HG03095 (cell line): ENCODE results near the gene CLK4.

Experiments
- ATAC-seq: cut with Tn5 transposase; IDR thresholded peaks from one replicate; pipeline ENCODE4 v1.9.1; 2021; ENCODE audit warnings: moderate library complexity; ENCODE audit not compliant: unreplicated experiment

CLK4 gene

GRCh38 chr5:178626484-178627258 is at the start of gene CLK4:
TSS of gene CLK4 (minus strand) at chr5:178627050. CDS start at chr5:178623416, 3,634 bp downstream.
- ATAC-seq = peak; percentile 76

- ATAC-seq = no peak
Measured at GRCh38 chr5:178675922-178676321, 49.1 kb upstream of the CLK4 start.

- ATAC-seq = no peak
Measured at GRCh38 chr5:178674334-178674733, 47.5 kb upstream of the CLK4 start.

GRCh38 chr5:178673801-178674295 is 47.0 kb upstream of the CLK4 start:
- no peak for ATAC-seq

GRCh38 chr5:178672630-178673029 is 45.8 kb upstream of the CLK4 start:
- ATAC-seq = no peak

- ATAC-seq = no peak
Measured at GRCh38 chr5:178671602-178672144, 44.8 kb upstream of the CLK4 start.

- no peak for ATAC-seq
Measured at GRCh38 chr5:178670351-178670885, 43.6 kb upstream of the CLK4 start.

GRCh38 chr5:178668579-178668978 is 41.7 kb upstream of the CLK4 start:
- no peak for ATAC-seq

GRCh38 chr5:178667688-178668087 is 40.8 kb upstream of the CLK4 start:
- ATAC-seq = no peak

- ATAC-seq = no peak
Measured at GRCh38 chr5:178667101-178667500, 40.3 kb upstream of the CLK4 start.

GRCh38 chr5:178664141-178664540 is 37.3 kb upstream of the CLK4 start:
- ATAC-seq = no peak

- no peak for ATAC-seq
Measured at GRCh38 chr5:178662541-178662860, 35.7 kb upstream of the CLK4 start.

GRCh38 chr5:178661836-178662540 is 35.1 kb upstream of the CLK4 start:
- no peak for ATAC-seq

GRCh38 chr5:178651046-178651810 is 24.4 kb upstream of the CLK4 start:
- ATAC-seq = no peak

- ATAC-seq = no peak
Measured at GRCh38 chr5:178650214-178650613, 23.4 kb upstream of the CLK4 start.

GRCh38 chr5:178649580-178649979 is 22.7 kb upstream of the CLK4 start:
- no peak for ATAC-seq

- no peak for ATAC-seq
Measured at GRCh38 chr5:178644826-178645545, 18.1 kb upstream of the CLK4 start.

GRCh38 chr5:178642351-178642909 is 15.6 kb upstream of the CLK4 start:
- ATAC-seq = no peak

GRCh38 chr5:178641711-178642110 is 14.9 kb upstream of the CLK4 start:
- no peak for ATAC-seq
